ENCODE data around the gene PTDSS2.

DNA sequence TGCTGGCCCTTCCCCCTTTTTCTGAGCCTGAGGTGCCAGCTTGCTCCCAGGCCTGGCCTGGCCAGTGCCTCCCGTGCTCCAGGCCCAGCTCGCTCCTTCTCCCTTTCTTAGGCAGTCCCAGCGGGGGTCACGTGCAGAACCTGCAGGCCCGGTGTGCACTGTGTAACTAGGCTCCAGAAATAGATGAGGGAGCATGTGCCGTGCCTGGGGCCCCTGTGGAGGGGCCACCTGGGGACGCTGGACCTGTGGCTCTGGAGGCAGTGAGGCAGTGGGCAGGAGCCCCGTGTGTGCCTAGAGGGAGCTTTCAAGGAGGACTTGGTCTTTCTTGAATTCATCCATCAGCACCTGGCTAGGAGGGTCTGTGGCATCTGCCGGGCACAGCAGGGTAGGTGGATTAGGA lies 11.5 kb downstream of the PTDSS2 start:
- TF ChIP-seq, protein P1, sequence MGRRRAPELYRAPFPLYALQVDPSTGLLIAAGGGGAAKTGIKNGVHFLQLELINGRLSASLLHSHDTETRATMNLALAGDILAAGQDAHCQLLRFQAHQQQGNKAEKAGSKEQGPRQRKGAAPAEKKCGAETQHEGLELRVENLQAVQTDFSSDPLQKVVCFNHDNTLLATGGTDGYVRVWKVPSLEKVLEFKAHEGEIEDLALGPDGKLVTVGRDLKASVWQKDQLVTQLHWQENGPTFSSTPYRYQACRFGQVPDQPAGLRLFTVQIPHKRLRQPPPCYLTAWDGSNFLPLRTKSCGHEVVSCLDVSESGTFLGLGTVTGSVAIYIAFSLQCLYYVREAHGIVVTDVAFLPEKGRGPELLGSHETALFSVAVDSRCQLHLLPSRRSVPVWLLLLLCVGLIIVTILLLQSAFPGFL (CRISPR knock-in tag; IDR thresholded peaks at IDR 0.05) = no peak
- no peak for TF ChIP-seq ZNF550 (CRISPR knock-in tag; IDR thresholded peaks at IDR 0.05; ENCODE audit: borderline replicate concordance)
- TF ChIP-seq STAG1 (CRISPR knock-in tag; IDR thresholded peaks at IDR 0.05) = no peak
- no peak for TF ChIP-seq SP2 (CRISPR knock-in tag; IDR thresholded peaks at IDR 0.05)
- TF ChIP-seq, protein P2, sequence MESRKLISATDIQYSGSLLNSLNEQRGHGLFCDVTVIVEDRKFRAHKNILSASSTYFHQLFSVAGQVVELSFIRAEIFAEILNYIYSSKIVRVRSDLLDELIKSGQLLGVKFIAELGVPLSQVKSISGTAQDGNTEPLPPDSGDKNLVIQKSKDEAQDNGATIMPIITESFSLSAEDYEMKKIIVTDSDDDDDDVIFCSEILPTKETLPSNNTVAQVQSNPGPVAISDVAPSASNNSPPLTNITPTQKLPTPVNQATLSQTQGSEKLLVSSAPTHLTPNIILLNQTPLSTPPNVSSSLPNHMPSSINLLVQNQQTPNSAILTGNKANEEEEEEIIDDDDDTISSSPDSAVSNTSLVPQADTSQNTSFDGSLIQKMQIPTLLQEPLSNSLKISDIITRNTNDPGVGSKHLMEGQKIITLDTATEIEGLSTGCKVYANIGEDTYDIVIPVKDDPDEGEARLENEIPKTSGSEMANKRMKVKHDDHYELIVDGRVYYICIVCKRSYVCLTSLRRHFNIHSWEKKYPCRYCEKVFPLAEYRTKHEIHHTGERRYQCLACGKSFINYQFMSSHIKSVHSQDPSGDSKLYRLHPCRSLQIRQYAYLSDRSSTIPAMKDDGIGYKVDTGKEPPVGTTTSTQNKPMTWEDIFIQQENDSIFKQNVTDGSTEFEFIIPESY (CRISPR knock-in tag; IDR thresholded peaks at IDR 0.05) = no peak
- no peak for TF ChIP-seq ZFP36L1 (CRISPR knock-in tag; IDR thresholded peaks at IDR 0.05)
- TF ChIP-seq CEBPG (CRISPR knock-in tag; IDR thresholded peaks at IDR 0.05) = no peak
- TF ChIP-seq NRL (CRISPR knock-in tag; IDR thresholded peaks at IDR 0.05; ENCODE audit: borderline replicate concordance) = no peak
- TF ChIP-seq, protein P3, sequence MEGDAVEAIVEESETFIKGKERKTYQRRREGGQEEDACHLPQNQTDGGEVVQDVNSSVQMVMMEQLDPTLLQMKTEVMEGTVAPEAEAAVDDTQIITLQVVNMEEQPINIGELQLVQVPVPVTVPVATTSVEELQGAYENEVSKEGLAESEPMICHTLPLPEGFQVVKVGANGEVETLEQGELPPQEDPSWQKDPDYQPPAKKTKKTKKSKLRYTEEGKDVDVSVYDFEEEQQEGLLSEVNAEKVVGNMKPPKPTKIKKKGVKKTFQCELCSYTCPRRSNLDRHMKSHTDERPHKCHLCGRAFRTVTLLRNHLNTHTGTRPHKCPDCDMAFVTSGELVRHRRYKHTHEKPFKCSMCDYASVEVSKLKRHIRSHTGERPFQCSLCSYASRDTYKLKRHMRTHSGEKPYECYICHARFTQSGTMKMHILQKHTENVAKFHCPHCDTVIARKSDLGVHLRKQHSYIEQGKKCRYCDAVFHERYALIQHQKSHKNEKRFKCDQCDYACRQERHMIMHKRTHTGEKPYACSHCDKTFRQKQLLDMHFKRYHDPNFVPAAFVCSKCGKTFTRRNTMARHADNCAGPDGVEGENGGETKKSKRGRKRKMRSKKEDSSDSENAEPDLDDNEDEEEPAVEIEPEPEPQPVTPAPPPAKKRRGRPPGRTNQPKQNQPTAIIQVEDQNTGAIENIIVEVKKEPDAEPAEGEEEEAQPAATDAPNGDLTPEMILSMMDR (CRISPR knock-in tag; IDR thresholded peaks at IDR 0.05) = no peak
